RPMI8226 (cell line): Measurements from ENCODE around the gene AGAP1.
"Not testable (repeated sequence)": the region's sequence is repeated elsewhere in the genome, so short reads cannot be mapped to it uniquely, and the experiment has no call there.

Experiments used
- DNase-seq: peaks from one replicate; pipeline ENCODE4 v3.0.0-alpha.2; 2015

Gene AGAP1

GRCh38 chr2:235934774-235935484 lies 441.1 kb downstream of the AGAP1 start:
- DNase-seq, result no peak

- no peak for DNase-seq
Observed at GRCh38 chr2:235935773-235936172, 441.9 kb downstream of the AGAP1 start.

- no peak for DNase-seq
Observed at GRCh38 chr2:235936493-235936892, 442.6 kb downstream of the AGAP1 start.

- no peak for DNase-seq
Observed at GRCh38 chr2:235937087-235937486, 443.2 kb downstream of the AGAP1 start.

GRCh38 chr2:235937526-235937925 lies 443.7 kb downstream of the AGAP1 start:
- no peak for DNase-seq

- no peak for DNase-seq
Observed at GRCh38 chr2:235937936-235938335, 444.1 kb downstream of the AGAP1 start.

- no peak for DNase-seq
Observed at GRCh38 chr2:235938611-235939010, 444.8 kb downstream of the AGAP1 start.

GRCh38 chr2:235939471-235939870 lies 445.6 kb downstream of the AGAP1 start:
- no peak for DNase-seq

GRCh38 chr2:235940330-235940729 lies 446.5 kb downstream of the AGAP1 start:
- no peak for DNase-seq

- DNase-seq, result no peak
Observed at GRCh38 chr2:235944591-235944990, 450.7 kb downstream of the AGAP1 start.

GRCh38 chr2:235945608-235946140 lies 451.8 kb downstream of the AGAP1 start:
- no peak for DNase-seq

GRCh38 chr2:235946590-235946989 lies 452.7 kb downstream of the AGAP1 start:
- DNase-seq, result no peak

GRCh38 chr2:235947055-235947454 lies 453.2 kb downstream of the AGAP1 start:
- DNase-seq, result not testable (repeated sequence)

GRCh38 chr2:235949567-235950472 lies 456.0 kb downstream of the AGAP1 start:
- no peak for DNase-seq

GRCh38 chr2:235950473-235950809 lies 456.6 kb downstream of the AGAP1 start:
- no peak for DNase-seq

- no peak for DNase-seq
Observed at GRCh38 chr2:235951493-235951892, 457.6 kb downstream of the AGAP1 start.

- no peak for DNase-seq
Observed at GRCh38 chr2:235951982-235952381, 458.1 kb downstream of the AGAP1 start.

GRCh38 chr2:235952714-235953113 lies 458.9 kb downstream of the AGAP1 start:
- DNase-seq, result no peak

- no peak for DNase-seq
Observed at GRCh38 chr2:235954281-235954680, 460.4 kb downstream of the AGAP1 start.

- DNase-seq, result no peak
Observed at GRCh38 chr2:235954888-235955480, 461.1 kb downstream of the AGAP1 start.

GRCh38 chr2:235955664-235956063 lies 461.8 kb downstream of the AGAP1 start:
- no peak for DNase-seq

GRCh38 chr2:235956281-235956970 lies 462.6 kb downstream of the AGAP1 start:
- DNase-seq, result no peak

- DNase-seq, result no peak
Observed at GRCh38 chr2:235957251-235957650, 463.4 kb downstream of the AGAP1 start.
